Measurements from ENCODE around the gene STN1. TPM values are rescaled to one million over a fixed set of nuclear protein-coding genes. Genes with fewer than 3 reads are reported as not detected.

The STN1 gene
- total RNA-seq, 1 donor from 2014 or later, result 57.1 TPM

DNA sequence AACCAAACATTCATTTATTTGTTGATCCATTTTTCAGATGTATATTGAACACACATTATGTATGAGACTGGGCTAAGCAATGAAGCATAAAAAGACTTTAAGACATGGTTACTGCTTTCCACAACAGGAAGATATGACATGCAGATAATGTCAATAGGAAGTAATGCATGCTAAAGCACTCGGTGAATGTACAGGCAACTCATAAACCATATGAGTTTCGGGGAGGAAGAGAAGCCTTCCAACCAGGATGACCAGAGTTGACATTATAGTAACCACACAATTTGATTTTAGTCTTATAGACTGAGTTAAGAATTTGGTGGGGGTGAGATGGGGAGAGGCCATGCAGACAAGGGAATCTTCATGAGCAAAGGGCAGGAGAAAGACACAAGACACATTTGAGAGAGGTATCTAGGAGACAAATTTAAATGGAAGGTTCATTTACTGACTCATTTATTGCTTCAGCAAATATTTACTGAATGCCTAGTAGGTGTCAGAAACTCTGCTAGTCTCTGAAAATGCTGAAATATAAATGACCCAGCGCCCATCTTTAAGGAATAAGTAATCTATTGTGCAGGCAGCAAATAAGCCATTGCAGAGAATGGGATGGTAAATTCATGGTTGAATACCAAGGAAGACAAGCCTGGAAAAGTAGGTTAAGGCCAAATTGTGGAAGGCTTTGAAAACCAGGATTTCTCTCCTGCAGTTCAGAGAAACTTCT is 30.0 kb upstream of the STN1 start:
- no peak overlapping the region for H3K4me3 Mint-ChIP-seq (ENCODE audit: unreplicated experiment)
- no peaks in the 10 kb centered on the region for H3K27me3 Mint-ChIP-seq (ENCODE audit: unreplicated experiment)
- H3K36me3 Mint-ChIP-seq (ENCODE audit: unreplicated experiment), result no peaks in the 10 kb centered on the region
- H3K4me1 Mint-ChIP-seq (ENCODE audit: low read depth, unreplicated experiment), result peaks cover 12% of the 10 kb centered on the region
- no peaks in the 10 kb centered on the region for H3K9me3 Mint-ChIP-seq (ENCODE audit: unreplicated experiment)
- no peak for TF ChIP-seq CTCF (IDR thresholded peaks at IDR 0.05; ENCODE audit: partially characterized antibody, unreplicated experiment)
- DNase-seq, result no peak
- peak overlapping the region; percentile 4 for H3K27ac Mint-ChIP-seq (ENCODE audit: unreplicated experiment)

DNA sequence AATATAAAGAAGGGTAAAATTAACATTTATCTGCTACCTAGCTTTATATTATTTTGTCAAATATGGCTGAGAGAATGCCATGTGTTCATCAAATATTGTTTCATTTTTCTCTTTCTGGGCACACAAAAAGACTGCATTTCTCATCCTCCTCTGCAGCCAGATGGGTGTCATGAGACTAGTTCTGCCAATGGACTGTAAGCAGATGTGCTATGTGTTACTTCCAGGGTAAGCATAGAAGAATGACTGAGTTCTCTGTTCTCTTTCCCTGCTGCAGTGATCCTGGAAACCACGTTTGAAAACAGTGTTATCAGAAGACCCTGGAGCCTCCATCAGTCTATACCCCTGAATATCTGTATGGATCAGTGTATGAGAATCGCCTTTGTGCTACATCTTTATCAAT is 24.9 kb upstream of the STN1 start:
- H3K4me3 Mint-ChIP-seq (ENCODE audit: unreplicated experiment), result no peak overlapping the region
- no peaks in the 10 kb centered on the region for H3K9me3 Mint-ChIP-seq (ENCODE audit: unreplicated experiment)
- no peak for TF ChIP-seq CTCF (IDR thresholded peaks at IDR 0.05; ENCODE audit: partially characterized antibody, unreplicated experiment)
- no peaks in the 10 kb centered on the region for H3K27me3 Mint-ChIP-seq (ENCODE audit: unreplicated experiment)
- H3K36me3 Mint-ChIP-seq (ENCODE audit: unreplicated experiment), result no peaks in the 10 kb centered on the region
- H3K27ac Mint-ChIP-seq (ENCODE audit: unreplicated experiment), result no peak overlapping the region
- H3K4me1 Mint-ChIP-seq (ENCODE audit: low read depth, unreplicated experiment), result peaks cover 11% of the 10 kb centered on the region
- no peak for DNase-seq

DNA sequence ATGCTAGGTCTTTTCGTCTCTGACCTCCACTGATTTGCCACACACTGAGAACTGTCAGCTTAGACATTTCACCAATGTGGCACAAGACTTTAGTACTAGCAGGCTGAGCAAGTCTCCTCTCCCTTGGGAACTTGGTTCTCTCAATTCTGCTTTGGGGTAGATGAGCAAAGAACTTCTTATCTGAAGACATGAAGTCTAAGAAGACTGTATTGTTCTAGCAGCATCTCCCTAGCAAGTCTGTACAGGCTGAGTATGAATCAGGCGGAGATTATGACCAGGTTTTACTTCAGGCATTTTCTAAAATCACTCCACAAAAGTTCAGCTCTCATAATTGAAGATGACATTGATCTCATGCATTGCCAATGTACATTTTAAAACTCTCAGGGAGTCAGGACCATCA is 23.8 kb upstream of the STN1 start:
- TF ChIP-seq CTCF (IDR thresholded peaks at IDR 0.05; ENCODE audit: partially characterized antibody, unreplicated experiment), result no peak
- Mint-ChIP-seq H3K4me1 (ENCODE audit: low read depth, unreplicated experiment) (peaks cover 8% of the 10 kb centered on the region), H3K27ac (ENCODE audit: unreplicated experiment) (no peak overlapping the region), H3K4me3 (ENCODE audit: unreplicated experiment) (no peak overlapping the region), H3K9me3 (ENCODE audit: unreplicated experiment) (peaks cover under 1% of the 10 kb centered on the region), H3K36me3 (ENCODE audit: unreplicated experiment) (no peaks in the 10 kb centered on the region), H3K27me3 (ENCODE audit: unreplicated experiment) (no peaks in the 10 kb centered on the region)
- no peak for DNase-seq

- no peak for TF ChIP-seq CTCF (IDR thresholded peaks at IDR 0.05; ENCODE audit: partially characterized antibody, unreplicated experiment)
- Mint-ChIP-seq H3K9me3 (ENCODE audit: unreplicated experiment) (peaks cover 3% of the 10 kb centered on the region), H3K4me1 (ENCODE audit: low read depth, unreplicated experiment) (peaks cover 8% of the 10 kb centered on the region), H3K27me3 (ENCODE audit: unreplicated experiment) (no peaks in the 10 kb centered on the region), H3K27ac (ENCODE audit: unreplicated experiment) (no peak overlapping the region), H3K36me3 (ENCODE audit: unreplicated experiment) (no peaks in the 10 kb centered on the region), H3K4me3 (ENCODE audit: unreplicated experiment) (no peak overlapping the region)
- no peak for DNase-seq
Measured at GRCh38 chr10:103939522-103939921, 21.5 kb upstream of the STN1 start.

GRCh38 chr10:103936022-103936421 is 18.0 kb upstream of the STN1 start:
- Mint-ChIP-seq H3K9me3 (ENCODE audit: unreplicated experiment) (peaks cover 13% of the 10 kb centered on the region), H3K4me3 (ENCODE audit: unreplicated experiment) (no peak overlapping the region)
- no peak for DNase-seq

More at GRCh38 chr10:103936022-103936421, 18.0 kb upstream of the STN1 start:
- no peak for TF ChIP-seq CTCF (IDR thresholded peaks at IDR 0.05; ENCODE audit: partially characterized antibody, unreplicated experiment)
- Mint-ChIP-seq H3K27me3 (ENCODE audit: unreplicated experiment) (peaks cover 8% of the 10 kb centered on the region), H3K36me3 (ENCODE audit: unreplicated experiment) (no peaks in the 10 kb centered on the region), H3K4me1 (ENCODE audit: low read depth, unreplicated experiment) (peaks cover 26% of the 10 kb centered on the region), H3K27ac (ENCODE audit: unreplicated experiment) (no peak overlapping the region)

Measured in glutamatergic neuron (in vitro differentiated cells).